Measurements from ENCODE around the gene CLMN. TPM values are rescaled to one million over a fixed set of nuclear protein-coding genes. Genes with fewer than 3 reads are reported as not detected.
A peak's percentile ranks its signal among the peaks of the same experiment; 100 is the strongest.

The CLMN gene
- total and polyA plus RNA-seq, 8 donors = 17.4 to 78.1 (median 59.8) TPM

DNA sequence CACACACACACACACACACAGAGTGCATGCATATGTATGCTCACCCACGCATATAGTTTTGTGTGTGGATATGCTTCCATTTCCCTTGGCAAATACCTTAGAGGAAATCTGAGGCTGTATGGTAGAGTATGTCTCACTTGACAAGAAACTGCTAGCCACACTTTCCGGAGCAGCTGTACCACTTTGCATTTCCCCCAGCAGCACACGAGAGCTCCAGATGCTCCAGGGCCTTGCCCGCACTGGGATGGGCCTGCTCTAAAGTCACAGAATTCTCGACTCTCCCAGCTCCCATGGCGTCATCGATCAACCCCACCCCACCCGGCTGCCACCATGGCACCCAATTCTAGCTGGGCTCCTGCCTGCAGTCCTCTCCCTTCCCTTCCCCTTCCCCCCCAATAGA is 21.9 kb downstream of the CLMN start:
- DNase-seq (no peak), FAIRE-seq (no peak), ATAC-seq (no peak)
- Histone ChIP-seq H3K4me3 (no peak overlapping the region), H3K9me3 (no peaks in the 10 kb centered on the region), H3K27ac (no peak overlapping the region), H3K4me1 (peaks cover 17 to 44% (median 24%) of the 10 kb centered on the region in 3 donors), H3K36me3 (no peaks in the 10 kb centered on the region), H3K27me3 (no peaks in the 10 kb centered on the region)
- 92 to 93% methylated on average over 8 of the region's 8 CpGs for WGBS, 2 donors
- TF ChIP-seq, protein P1, sequence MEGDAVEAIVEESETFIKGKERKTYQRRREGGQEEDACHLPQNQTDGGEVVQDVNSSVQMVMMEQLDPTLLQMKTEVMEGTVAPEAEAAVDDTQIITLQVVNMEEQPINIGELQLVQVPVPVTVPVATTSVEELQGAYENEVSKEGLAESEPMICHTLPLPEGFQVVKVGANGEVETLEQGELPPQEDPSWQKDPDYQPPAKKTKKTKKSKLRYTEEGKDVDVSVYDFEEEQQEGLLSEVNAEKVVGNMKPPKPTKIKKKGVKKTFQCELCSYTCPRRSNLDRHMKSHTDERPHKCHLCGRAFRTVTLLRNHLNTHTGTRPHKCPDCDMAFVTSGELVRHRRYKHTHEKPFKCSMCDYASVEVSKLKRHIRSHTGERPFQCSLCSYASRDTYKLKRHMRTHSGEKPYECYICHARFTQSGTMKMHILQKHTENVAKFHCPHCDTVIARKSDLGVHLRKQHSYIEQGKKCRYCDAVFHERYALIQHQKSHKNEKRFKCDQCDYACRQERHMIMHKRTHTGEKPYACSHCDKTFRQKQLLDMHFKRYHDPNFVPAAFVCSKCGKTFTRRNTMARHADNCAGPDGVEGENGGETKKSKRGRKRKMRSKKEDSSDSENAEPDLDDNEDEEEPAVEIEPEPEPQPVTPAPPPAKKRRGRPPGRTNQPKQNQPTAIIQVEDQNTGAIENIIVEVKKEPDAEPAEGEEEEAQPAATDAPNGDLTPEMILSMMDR (IDR thresholded peaks at IDR 0.05) = no peak
- intact Hi-C loops (cut with DNase I) = no loop called here

DNA sequence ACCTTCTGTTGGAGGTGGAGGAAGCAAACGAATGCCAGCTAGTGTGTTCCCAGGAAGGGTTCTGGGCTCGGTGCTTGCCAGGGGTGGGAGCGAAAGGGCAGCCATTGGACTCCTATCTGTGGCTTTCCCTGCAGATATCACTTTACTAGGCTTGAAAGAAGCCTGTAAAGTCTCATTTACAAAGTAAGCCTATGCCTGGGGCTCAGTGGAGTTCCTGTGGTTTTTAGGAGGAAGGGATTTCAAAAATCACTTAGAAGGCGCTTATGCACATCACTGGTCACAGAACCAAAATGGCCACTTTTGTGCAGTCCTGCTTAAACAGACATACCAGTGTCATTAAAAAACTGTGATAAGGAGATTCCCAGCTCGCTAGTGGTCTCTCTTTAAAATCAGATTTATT is 22.7 kb downstream of the CLMN start:
- FAIRE-seq (no peak), ATAC-seq (no peak), DNase-seq (no peak)
- intact Hi-C loops (cut with DNase I) = no loop called here
- Histone ChIP-seq H3K27ac (no peak overlapping the region), H3K9me3 (no peaks in the 10 kb centered on the region), H3K4me3 (no peak overlapping the region), H3K4me1 (peaks cover 16 to 42% (median 22%) of the 10 kb centered on the region in 3 donors), H3K27me3 (no peaks in the 10 kb centered on the region), H3K36me3 (no peaks in the 10 kb centered on the region)
- WGBS, 2 donors = 86 to 89% methylated on average over 5 of the region's 5 CpGs
- TF ChIP-seq, protein P1 (IDR thresholded peaks at IDR 0.05) = no peak

DNA sequence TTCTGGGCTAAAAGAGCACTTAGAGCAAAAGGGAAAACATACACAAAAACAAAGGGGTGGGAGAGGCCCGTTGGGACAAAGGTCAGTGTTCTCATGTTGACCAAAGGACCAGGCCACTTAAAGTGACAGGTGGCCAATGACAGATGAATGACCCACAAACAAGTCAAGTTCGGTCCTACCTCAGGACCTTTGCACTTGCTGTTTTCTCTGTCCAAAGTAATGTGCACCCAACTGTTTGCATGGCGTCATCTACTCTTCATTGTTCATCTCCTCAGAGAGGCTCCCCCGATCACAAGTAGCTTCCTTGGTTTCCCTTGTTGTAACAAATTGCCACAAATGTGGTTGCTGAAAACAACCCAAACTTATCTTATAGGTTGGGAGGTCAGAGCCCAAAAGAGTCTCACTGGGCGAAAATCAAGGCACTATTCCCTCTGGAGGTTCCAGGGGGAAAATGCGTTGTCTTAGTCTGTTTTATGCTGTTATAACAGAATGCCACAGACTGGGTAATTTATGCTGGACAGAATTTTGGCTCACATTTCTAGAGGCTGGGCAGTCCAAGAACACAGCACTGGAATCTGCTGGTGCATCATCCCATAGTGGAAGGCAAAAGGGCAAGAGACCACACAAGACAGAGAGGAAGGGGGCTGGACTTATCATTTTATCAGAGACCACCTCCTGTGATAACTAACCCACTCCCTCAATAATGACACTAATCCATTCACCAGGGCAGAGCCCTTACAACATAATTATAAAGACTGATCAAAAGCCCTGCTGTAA is 23.9 kb downstream of the CLMN start:
- DNase-seq (no peak), FAIRE-seq (no peak), ATAC-seq (no peak)
- Histone ChIP-seq H3K27me3 (no peaks in the 10 kb centered on the region), H3K4me3 (no peak overlapping the region), H3K27ac (peak overlapping the region in 2 of 4 donors; percentile 9 to 20), H3K4me1 (peaks cover 27 to 39% (median 28%) of the 10 kb centered on the region in 3 donors), H3K36me3 (no peaks in the 10 kb centered on the region), H3K9me3 (no peaks in the 10 kb centered on the region)
- WGBS, 2 donors = 75 to 76% methylated on average over 6 of the region's 6 CpGs
- TF ChIP-seq, protein P1 (IDR thresholded peaks at IDR 0.05) = no peak
- intact Hi-C loops (cut with DNase I) = no loop called here

DNA sequence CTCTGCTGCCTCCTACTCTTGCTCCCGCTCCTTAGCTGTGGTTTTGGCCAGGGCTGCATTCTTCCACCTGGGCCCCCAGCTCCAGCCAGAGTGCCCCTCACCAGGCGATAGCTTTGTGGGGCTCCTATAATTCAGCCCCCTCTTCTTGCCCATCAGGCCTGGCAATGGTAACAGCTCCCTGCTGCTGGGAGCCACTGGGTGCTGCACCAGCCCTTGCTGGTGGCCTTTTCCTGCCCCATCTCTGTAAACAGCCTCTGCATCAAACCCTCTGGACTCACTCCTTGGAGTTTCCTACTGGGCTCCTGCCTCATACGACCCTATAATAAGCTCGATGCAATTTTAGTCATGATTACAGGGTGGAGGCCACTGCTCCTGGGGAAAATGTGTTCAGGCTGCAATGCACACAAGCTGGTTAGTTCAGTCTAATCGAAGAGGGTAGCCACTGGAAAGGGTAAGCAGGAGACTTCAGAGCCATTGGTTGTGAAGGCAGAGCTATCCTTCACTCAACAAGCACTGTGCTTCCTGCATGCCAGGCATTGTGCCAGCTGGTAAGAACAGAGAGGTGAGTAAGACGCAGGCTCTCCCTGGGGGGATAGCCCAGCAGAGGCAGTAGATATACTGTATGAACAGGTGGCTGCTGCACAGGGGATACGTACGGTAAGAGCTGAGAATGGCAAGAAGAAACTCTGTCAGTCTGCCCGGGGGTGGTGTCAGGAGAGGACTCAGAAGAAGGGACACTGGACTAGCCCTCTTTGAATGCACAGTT is 24.7 kb downstream of the CLMN start:
- WGBS, 2 donors = 73 to 78% methylated on average over 9 of the region's 9 CpGs
- intact Hi-C loops (cut with DNase I) = no loop called here
- TF ChIP-seq, protein P1 (IDR thresholded peaks at IDR 0.05) = no peak
- DNase-seq (peak in 3 of 6 donors; percentile 51 to 72 (median 55)), ATAC-seq (peak in 3 of 4 donors; percentile 14 to 50 (median 30)), FAIRE-seq (no peak)
- peak overlapping the region in 2 of 4 donors; percentile 9 to 20 for H3K27ac ChIP-seq
- H3K4me1 ChIP-seq = peaks cover 19 to 31% (median 26%) of the 10 kb centered on the region in 3 donors
- H3K27me3 ChIP-seq = no peaks in the 10 kb centered on the region
- H3K9me3 ChIP-seq = no peaks in the 10 kb centered on the region
- no peak overlapping the region for H3K4me3 ChIP-seq
- no peaks in the 10 kb centered on the region for H3K36me3 ChIP-seq
